Thoracic aorta (tissue), 2 donors: Measurements from ENCODE around the gene SCYL1. TPM values are rescaled to one million over a fixed set of nuclear protein-coding genes. Genes with fewer than 3 reads are reported as not detected.

Experiments
- ATAC-seq: fragments of 150-250 bp; one replicate; pipeline ENCODE4 v1.8.0; 2017; ENCODE audit warnings: low read depth; ENCODE audit not compliant: insufficient number of reproducible peaks, low FRiP score
- DNase-seq: peaks from one replicate; pipeline ENCODE4 v3.0.0-alpha.2; 2020; ENCODE audit warnings: low spot score
- H3K27ac ChIP-seq, 2 donors: fragments of 200-600 bp; sonication (generic); 1 replicate in 1 of 2; 2 replicates in 1 of 2; pipeline ENCODE4 v1.5.1; 2016; ENCODE audit warnings: mild to moderate bottlenecking in 2 of 2, moderate library complexity in 2 of 2
- H3K27me3 ChIP-seq: fragments of 200-600 bp; sonication (generic); replicated peaks from 2 replicates; pipeline ENCODE4 v1.6.0; 2016; ENCODE audit warnings: mild to moderate bottlenecking; ENCODE audit not compliant: insufficient read depth
- H3K36me3 ChIP-seq: fragments of 200-600 bp; sonication (generic); one replicate; pipeline ENCODE4 v1.5.1; 2016
- H3K4me1 ChIP-seq, 2 donors: fragments of 200-600 bp; sonication (generic); 1 replicate in 1 of 2; 2 replicates in 1 of 2; pipeline versions ENCODE4 v1.5.1 to v1.6.0; 2016; ENCODE audit warnings: low read depth in 2 of 2, mild to moderate bottlenecking in 1 of 2; ENCODE audit not compliant: control insufficient read depth in 1 of 2
- H3K4me3 ChIP-seq: fragments of 200-600 bp; sonication (generic); 2 replicates; pipeline ENCODE4 v1.5.1; 2016; ENCODE audit warnings: mild to moderate bottlenecking
- H3K9me3 ChIP-seq: fragments of 200-600 bp; sonication (generic); 2 replicates; pipeline ENCODE4 v1.5.1; 2016
- CTCF ChIP-seq: fragments of 200-600 bp; sonication (generic); IDR thresholded peaks from one replicate; pipeline ENCODE4 v1.5.1; 2019; ENCODE audit warnings: antibody characterized with exemption
- total RNA-seq, 2 donors: library from RNA; depleted of rRNA; stranded (reverse); fragments of >200 nt; gene quantifications; one replicate each; pipeline versions ENCODE4 v1.1.0 to v1.2.3, GENCODE V29; 2016

SCYL1 gene
- total RNA-seq, 2 donors from 2014 or later: 96.8 to 106 TPM

GRCh38 chr11:65555693-65556231 lies 30.9 kb downstream of the SCYL1 start:
- H3K4me3 ChIP-seq: peak overlapping the region; percentile 80

GRCh38 chr11:65556470-65557279 lies 31.8 kb downstream of the SCYL1 start:
- Histone ChIP-seq H3K27me3 (no peaks in the 10 kb centered on the region), H3K4me1 (peaks cover 43 to 66% of the 10 kb centered on the region in 2 donors), H3K9me3 (no peaks in the 10 kb centered on the region), H3K27ac (peak overlapping the region; percentile 96 to 99), H3K4me3 (peak overlapping the region; percentile 80), H3K36me3 (peaks cover 4% of the 10 kb centered on the region)
- DNase-seq (no peak), ATAC-seq (no peak)
- TF ChIP-seq CTCF: no peak

More at GRCh38 chr11:65555693-65556231, 30.9 kb downstream of the SCYL1 start:
- peaks cover 40 to 57% of the 10 kb centered on the region in 2 donors for H3K4me1 ChIP-seq
- H3K27ac ChIP-seq: peak overlapping the region; percentile 96 to 99
- H3K27me3 ChIP-seq: no peaks in the 10 kb centered on the region
- H3K36me3 ChIP-seq: peaks cover 11% of the 10 kb centered on the region
- H3K9me3 ChIP-seq: no peaks in the 10 kb centered on the region
- TF ChIP-seq CTCF: no peak
- DNase-seq: peak; percentile 47
- ATAC-seq: no peak

- Histone ChIP-seq H3K36me3 (no peaks in the 10 kb centered on the region), H3K9me3 (no peaks in the 10 kb centered on the region), H3K4me1 (peaks cover 43 to 73% of the 10 kb centered on the region in 2 donors), H3K4me3 (peak overlapping the region; percentile 80), H3K27ac (peak overlapping the region; percentile 96 to 99), H3K27me3 (no peaks in the 10 kb centered on the region)
- DNase-seq (no peak), ATAC-seq (no peak)
- no peak for TF ChIP-seq CTCF
These were observed 32.6 kb downstream of the SCYL1 start for GRCh38 chr11:65557280-65558001.

- Histone ChIP-seq H3K4me1 (peaks cover 43 to 73% of the 10 kb centered on the region in 2 donors), H3K36me3 (no peaks in the 10 kb centered on the region), H3K9me3 (no peaks in the 10 kb centered on the region), H3K27ac (peak within 1 kb of the TSS; percentile 96 to 99), H3K27me3 (no peaks in the 10 kb centered on the region), H3K4me3 (peak within 1 kb of the TSS; percentile 80)
- ATAC-seq (peak; percentile 58), DNase-seq (peak; percentile 40)
- TF ChIP-seq CTCF: no peak
These were observed 33.4 kb downstream of the SCYL1 start, which contains the start of gene LTBP3 for GRCh38 chr11:65558002-65558929. TSS of gene LTBP3 (minus strand) at chr11:65558359. CDS start at chr11:65557959, 400 bp downstream.
